OCI-LY3 (cell line): ENCODE results near the gene FOXD3.

Experiments
- CTCF ChIP-seq: fragments of 200-600, 300-600 bp; sonication (generic); IDR thresholded peaks from 2 replicates; pipeline ENCODE4 v1.5.1; 2014; ENCODE audit warnings: antibody characterized with exemption, low read length, low read depth
- EZH2phosphoT487 ChIP-seq: fragments of 200-600 bp; shearing (Covaris generic); IDR thresholded peaks from 2 replicates; pipeline ENCODE4 v1.6.1; 2018; ENCODE audit warnings: antibody characterized with exemption, mixed run types, low read depth

- TF ChIP-seq CTCF, result no peak
- no peak for TF ChIP-seq EZH2phosphoT487
Observed at GRCh38 chr1:63362578-63362977, 40.2 kb downstream of the FOXD3 start.
